Endodermal cell (in vitro differentiated cells): ENCODE data around the gene ZYG11B. TPM values are rescaled to one million over a fixed set of nuclear protein-coding genes. Genes with fewer than 3 reads are reported as not detected.
"Not testable (repeated sequence)": the region's sequence is repeated elsewhere in the genome, so short reads cannot be mapped to it uniquely, and the experiment has no call there.

Experiments
- DNase-seq: peaks from one replicate; pipeline ENCODE4 v3.0.0-alpha.2; 2017
- H3K27ac ChIP-seq: 2 replicates; pipeline ENCODE4 v1.5.1; 2013; ENCODE audit warnings: mild to moderate bottlenecking, low read depth, low read length, moderate library complexity
- H3K27me3 ChIP-seq: 2 replicates; pipeline ENCODE4 v1.6.1; 2013; ENCODE audit warnings: mild to moderate bottlenecking, low read length, moderate library complexity; ENCODE audit not compliant: insufficient read depth, control insufficient read depth, poor library complexity, severe bottlenecking
- H3K36me3 ChIP-seq: 2 replicates; pipeline ENCODE4 v1.7.0; 2013; ENCODE audit warnings: mild to moderate bottlenecking, low read length, moderate library complexity; ENCODE audit not compliant: control insufficient read depth, insufficient read depth
- H3K4me1 ChIP-seq: one replicate; pipeline ENCODE4 v1.7.0; 2013; ENCODE audit warnings: low read length; ENCODE audit not compliant: control insufficient read depth, insufficient read depth
- H3K4me3 ChIP-seq: 2 replicates; pipeline ENCODE4 v1.5.1; 2013; ENCODE audit warnings: mild to moderate bottlenecking, low read length, moderate library complexity
- H3K9ac ChIP-seq: 2 replicates; pipeline ENCODE4 v1.6.1; 2013; ENCODE audit warnings: mild to moderate bottlenecking, low read length, moderate library complexity; ENCODE audit not compliant: poor library complexity, severe bottlenecking; ENCODE audit errors: extremely low read depth
- H3K9me3 ChIP-seq: 2 replicates; pipeline ENCODE4 v1.6.1; 2013; ENCODE audit warnings: mild to moderate bottlenecking, low read length, moderate library complexity; ENCODE audit not compliant: control insufficient read depth
- H3K27ac Mint-ChIP-seq: 2 replicates; pipeline ENCODE4 v1.8.0; 2020; ENCODE audit warnings: mixed read lengths
- H3K27me3 Mint-ChIP-seq: 2 replicates; pipeline ENCODE4 v1.8.0; 2021; ENCODE audit warnings: mild to moderate bottlenecking, mixed read lengths; ENCODE audit not compliant: insufficient read depth
- H3K36me3 Mint-ChIP-seq: 2 replicates; pipeline ENCODE4 v1.8.0; 2020; ENCODE audit warnings: low read depth, mixed read lengths
- H3K4me1 Mint-ChIP-seq: 2 replicates; pipeline ENCODE4 v1.8.0; 2020; ENCODE audit warnings: mixed read lengths
- H3K4me3 Mint-ChIP-seq: 2 replicates; pipeline ENCODE4 v1.8.0; 2020; ENCODE audit warnings: mild to moderate bottlenecking, moderate library complexity, mixed read lengths
- H3K9me3 Mint-ChIP-seq: 2 replicates; pipeline ENCODE4 v1.8.0; 2020; ENCODE audit warnings: mild to moderate bottlenecking, mixed read lengths
- WGBS, 2 experiments: methylation state at CpG; one replicate each; pipeline versions ENCODE4 v1.1.5 to v1.1.7; 2013; ENCODE audit warnings: missing lambda C conversion rate in 2 of 2, mixed read lengths in 1 of 2; ENCODE audit not compliant: insufficient coverage in 1 of 2, insufficient read length in 1 of 2; 5-methylcytosine and 5-hydroxymethylcytosine counted together
- total RNA-seq, 2 donors: library from RNA; stranded (reverse); fragmentation: NEBNext Ultra II Directional in 1 of 2; extraction: Animal tissue kit (Norgen Biotek cat#: 25700) in 1 of 2; gene quantifications; 2 replicates in 1 of 2; 3 replicates in 1 of 2; pipeline ENCODE4 v1.2.1, GENCODE V29; 2021
- TF ChIP-seq, protein P1 (sequence below): fragments of 200-600 bp; sonication (generic); conservative IDR thresholded peaks from 2 replicates; pipeline ENCODE4 v1.5.0; 2021; ENCODE audit warnings: antibody characterized with exemption, mild to moderate bottlenecking

Gene ZYG11B
- total RNA-seq, 2 donors from 2014 or later, result 24.8 to 30.2 TPM

DNA sequence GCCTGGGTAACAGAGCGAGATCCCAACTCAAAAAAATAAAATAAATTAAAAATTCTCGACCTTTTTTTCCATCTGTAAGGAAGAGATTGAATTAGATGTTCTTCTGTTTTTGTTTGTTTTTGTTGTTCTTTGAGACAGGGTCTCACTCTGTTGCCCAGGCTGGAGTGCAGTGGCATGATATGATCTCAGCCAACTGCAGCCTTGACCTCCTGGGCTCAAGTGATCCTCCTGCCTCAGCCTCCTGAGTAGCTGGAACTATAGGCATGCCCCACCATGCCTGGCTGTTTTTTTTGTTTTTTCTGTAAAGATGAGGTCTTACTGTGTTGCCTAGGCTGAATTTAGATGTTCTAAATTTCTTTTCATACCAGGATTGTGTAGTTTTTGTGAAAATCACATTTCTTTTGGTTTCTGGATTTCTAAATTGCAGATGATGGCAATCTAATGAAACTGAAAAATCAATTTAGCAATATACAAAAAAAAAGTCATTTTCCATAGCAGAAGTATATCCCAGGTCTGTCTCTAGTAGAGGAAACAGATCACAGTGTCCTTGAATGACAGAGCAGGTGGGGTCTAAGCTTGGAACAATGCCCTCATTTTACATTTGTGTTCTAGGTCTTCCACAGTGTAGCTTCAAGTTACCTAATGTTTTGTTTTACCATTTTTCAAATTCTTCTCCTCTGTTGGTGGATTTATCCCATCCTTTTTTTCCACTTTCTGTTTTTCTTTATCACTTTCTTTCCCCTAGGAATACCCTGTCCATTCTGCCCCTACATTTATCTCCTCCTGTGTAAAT is 136.6 kb downstream of the ZYG11B start:
- Mint-ChIP-seq H3K4me3 (no peak overlapping the region), H3K9me3 (no peaks in the 10 kb centered on the region), H3K27me3 (no peaks in the 10 kb centered on the region), H3K27ac (no peak overlapping the region), H3K4me1 (peaks cover 5% of the 10 kb centered on the region), H3K36me3 (no peaks in the 10 kb centered on the region)
- no peaks in the 10 kb centered on the region for H3K9me3 ChIP-seq
- H3K27ac ChIP-seq, result no peak overlapping the region
- TF ChIP-seq, protein P1, sequence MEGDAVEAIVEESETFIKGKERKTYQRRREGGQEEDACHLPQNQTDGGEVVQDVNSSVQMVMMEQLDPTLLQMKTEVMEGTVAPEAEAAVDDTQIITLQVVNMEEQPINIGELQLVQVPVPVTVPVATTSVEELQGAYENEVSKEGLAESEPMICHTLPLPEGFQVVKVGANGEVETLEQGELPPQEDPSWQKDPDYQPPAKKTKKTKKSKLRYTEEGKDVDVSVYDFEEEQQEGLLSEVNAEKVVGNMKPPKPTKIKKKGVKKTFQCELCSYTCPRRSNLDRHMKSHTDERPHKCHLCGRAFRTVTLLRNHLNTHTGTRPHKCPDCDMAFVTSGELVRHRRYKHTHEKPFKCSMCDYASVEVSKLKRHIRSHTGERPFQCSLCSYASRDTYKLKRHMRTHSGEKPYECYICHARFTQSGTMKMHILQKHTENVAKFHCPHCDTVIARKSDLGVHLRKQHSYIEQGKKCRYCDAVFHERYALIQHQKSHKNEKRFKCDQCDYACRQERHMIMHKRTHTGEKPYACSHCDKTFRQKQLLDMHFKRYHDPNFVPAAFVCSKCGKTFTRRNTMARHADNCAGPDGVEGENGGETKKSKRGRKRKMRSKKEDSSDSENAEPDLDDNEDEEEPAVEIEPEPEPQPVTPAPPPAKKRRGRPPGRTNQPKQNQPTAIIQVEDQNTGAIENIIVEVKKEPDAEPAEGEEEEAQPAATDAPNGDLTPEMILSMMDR, result no peak
- no peak for DNase-seq
- no peak overlapping the region for H3K9ac ChIP-seq
- 100% methylated on average over 1 of the region's 2 CpGs; no CpG with 5 or more reads in 1 of the 2 experiments for WGBS, 2 experiments
- no peaks in the 10 kb centered on the region for H3K36me3 ChIP-seq
- H3K4me3 ChIP-seq, result no peak overlapping the region
- no peaks in the 10 kb centered on the region for H3K27me3 ChIP-seq
- no peaks in the 10 kb centered on the region for H3K4me1 ChIP-seq

DNA sequence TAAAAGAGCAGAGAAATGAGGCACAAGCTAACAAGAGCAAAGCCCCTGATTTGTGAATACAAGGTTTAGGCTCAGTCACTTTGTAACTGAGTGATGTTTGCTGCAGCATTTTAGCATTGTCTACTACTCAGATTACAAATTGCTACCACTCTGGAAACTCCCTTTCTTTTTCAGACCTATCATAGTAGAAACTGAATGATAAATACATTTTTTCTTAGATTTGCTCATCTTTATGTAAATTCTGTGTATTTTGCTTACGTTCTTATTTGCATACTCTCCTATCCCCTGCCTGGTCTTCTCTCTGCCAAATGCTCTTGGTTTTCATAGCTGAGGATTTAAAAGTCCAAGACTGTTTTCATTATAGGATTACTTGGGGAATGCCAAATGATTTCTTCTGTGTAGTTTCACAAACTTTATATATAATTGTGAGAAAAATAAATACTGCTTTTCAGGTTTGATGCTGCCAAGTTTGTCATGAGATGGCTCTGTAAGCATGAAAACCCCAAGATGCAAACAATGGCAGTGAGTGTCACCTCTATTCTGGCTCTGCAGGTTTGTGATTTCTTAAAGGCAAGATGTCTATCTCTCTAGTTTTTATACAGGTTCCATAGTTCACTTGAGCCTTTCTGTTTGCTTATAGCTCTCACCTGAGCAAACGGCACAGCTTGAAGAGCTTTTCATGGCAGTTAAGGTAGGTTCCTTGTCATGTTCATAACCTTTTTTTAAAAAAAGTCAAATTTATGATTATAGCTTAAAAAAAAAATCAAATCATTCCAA is 141.0 kb downstream of the ZYG11B start:
- Mint-ChIP-seq H3K27ac (no peak overlapping the region), H3K27me3 (no peaks in the 10 kb centered on the region), H3K4me1 (peaks cover 5% of the 10 kb centered on the region), H3K9me3 (peaks cover 19% of the 10 kb centered on the region), H3K36me3 (peaks cover 11% of the 10 kb centered on the region), H3K4me3 (no peak overlapping the region)
- no peaks in the 10 kb centered on the region for H3K9me3 ChIP-seq
- TF ChIP-seq, protein P1, result no peak
- H3K9ac ChIP-seq, result no peak overlapping the region
- no peaks in the 10 kb centered on the region for H3K36me3 ChIP-seq
- H3K4me1 ChIP-seq, result no peaks in the 10 kb centered on the region
- 91% methylated on average over 2 of the region's 2 CpGs; no CpG with 5 or more reads in 1 of the 2 experiments for whole genome bisulfite sequencing, 2 experiments
- no peaks in the 10 kb centered on the region for H3K27me3 ChIP-seq
- H3K4me3 ChIP-seq, result no peak overlapping the region
- no peak for DNase-seq
- no peak overlapping the region for H3K27ac ChIP-seq

DNA sequence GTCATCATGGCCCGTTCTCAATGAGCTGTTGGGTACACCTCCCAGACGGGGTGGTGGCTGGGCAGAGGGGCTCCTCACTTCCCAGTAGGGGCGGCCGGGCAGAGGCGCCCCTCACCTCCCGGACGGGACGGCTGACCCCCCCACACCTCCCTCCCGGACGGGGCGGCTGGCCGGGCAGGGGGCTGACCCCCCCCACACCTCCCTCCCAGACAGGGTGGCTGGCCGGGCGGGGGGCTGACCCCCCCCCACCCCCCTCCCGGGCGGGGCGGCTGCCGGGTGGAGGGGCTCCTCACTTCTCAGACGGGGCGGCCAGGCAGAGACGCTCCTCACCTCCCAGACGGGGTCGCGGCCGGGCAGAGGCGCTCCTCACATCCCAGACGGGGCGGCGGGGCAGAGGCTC is 143.5 kb downstream of the ZYG11B start:
- not testable (repeated sequence) for H3K27ac Mint-ChIP-seq, H3K9ac ChIP-seq, H3K4me1 Mint-ChIP-seq, H3K4me3 ChIP-seq, H3K4me1 ChIP-seq, H3K27ac ChIP-seq, H3K4me3 Mint-ChIP-seq, H3K27me3 ChIP-seq, H3K9me3 ChIP-seq, H3K36me3 ChIP-seq, DNase-seq, H3K27me3 Mint-ChIP-seq
- 96% methylated on average over 4 of the region's 29 CpGs; no CpG with 5 or more reads in 1 of the 2 experiments for WGBS, 2 experiments
- H3K9me3 Mint-ChIP-seq, result peaks cover 19% of the 10 kb centered on the region
- H3K36me3 Mint-ChIP-seq, result peaks cover 11% of the 10 kb centered on the region
